ENCODE results near the gene ARHGEF37.
"Not testable (repeated sequence)": the region's sequence is repeated elsewhere in the genome, so short reads cannot be mapped to it uniquely, and the experiment has no call there.

Gene ARHGEF37

GRCh38 chr5:149651686-149652085 lies 70.4 kb downstream of the ARHGEF37 start:
- DNase-seq, result peak; percentile 62

GRCh38 chr5:149652697-149653096 lies 71.4 kb downstream of the ARHGEF37 start:
- DNase-seq, result no peak

- no peak for DNase-seq
These were observed 72.9 kb downstream of the ARHGEF37 start for GRCh38 chr5:149654231-149654630.

GRCh38 chr5:149654883-149655505 lies 73.7 kb downstream of the ARHGEF37 start:
- no peak for DNase-seq

GRCh38 chr5:149656576-149657182 lies 75.4 kb downstream of the ARHGEF37 start:
- DNase-seq, result peak; percentile 65

GRCh38 chr5:149657324-149657723 lies 76.0 kb downstream of the ARHGEF37 start:
- DNase-seq, result no peak

GRCh38 chr5:149658299-149658698 lies 77.0 kb downstream of the ARHGEF37 start:
- DNase-seq, result no peak

- no peak for DNase-seq
These were observed 82.8 kb downstream of the ARHGEF37 start for GRCh38 chr5:149664083-149664482.

GRCh38 chr5:149664666-149665415 lies 83.5 kb downstream of the ARHGEF37 start:
- DNase-seq, result no peak

GRCh38 chr5:149665416-149666175 lies 84.3 kb downstream of the ARHGEF37 start:
- no peak for DNase-seq

- no peak for DNase-seq
These were observed 85.0 kb downstream of the ARHGEF37 start for GRCh38 chr5:149666212-149666852.

- DNase-seq, result no peak
These were observed 86.0 kb downstream of the ARHGEF37 start for GRCh38 chr5:149667084-149667828.

GRCh38 chr5:149667829-149668330 lies 86.6 kb downstream of the ARHGEF37 start:
- DNase-seq, result no peak

GRCh38 chr5:149669273-149669672 lies 88.0 kb downstream of the ARHGEF37 start:
- DNase-seq, result not testable (repeated sequence)

- DNase-seq, result peak; percentile 96
These were observed 90.2 kb downstream of the ARHGEF37 start for GRCh38 chr5:149671544-149671943.

GRCh38 chr5:149672701-149673476 lies 91.6 kb downstream of the ARHGEF37 start:
- DNase-seq, result peak; percentile 84

- DNase-seq, result peak; percentile 17
These were observed 93.4 kb downstream of the ARHGEF37 start for GRCh38 chr5:149674686-149675085.

- DNase-seq, result peak; percentile 69
These were observed 94.4 kb downstream of the ARHGEF37 start for GRCh38 chr5:149675610-149676201.

GRCh38 chr5:149677731-149678130 lies 96.4 kb downstream of the ARHGEF37 start:
- no peak for DNase-seq
